Prostate gland (tissue), 2 donors: Measurements from ENCODE around the gene MRPS14. TPM values are rescaled to one million over a fixed set of nuclear protein-coding genes. Genes with fewer than 3 reads are reported as not detected.
A peak's percentile ranks its signal among the peaks of the same experiment; 100 is the strongest.

Experiments used
- DNase-seq: peaks from one replicate; pipeline ENCODE4 v3.0.0-alpha.2; 2019; ENCODE audit warnings: low spot score
- H3K27ac ChIP-seq, 2 donors: fragments of 200-600 bp; sonication (generic); 2 replicates each; pipeline ENCODE4 v1.5.1; 2017 to 2019
- H3K27me3 ChIP-seq: fragments of 200-600 bp; sonication (generic); replicated peaks from 2 replicates; pipeline ENCODE4 v1.5.1; 2019; ENCODE audit not compliant: insufficient read depth
- H3K36me3 ChIP-seq, 2 donors: fragments of 200-600 bp; sonication (generic); 1 replicate in 1 of 2; 2 replicates in 1 of 2; pipeline versions ENCODE4 v1.5.1 to v1.8.1; 2017 to 2019
- H3K4me1 ChIP-seq: fragments of 200-600 bp; sonication (generic); replicated peaks from 2 replicates; pipeline ENCODE4 v1.5.1; 2019
- H3K4me3 ChIP-seq, 2 donors: fragments of 200-600 bp; sonication (generic); 2 replicates each; pipeline ENCODE4 v1.5.1; 2017 to 2019
- H3K9me3 ChIP-seq: fragments of 200-600 bp; sonication (generic); 2 replicates; pipeline ENCODE4 v1.5.1; 2017
- CTCF ChIP-seq, 4 experiments: fragments of 200-600 bp in 2 of 4; fragments of 450-650 bp in 2 of 4; sonication (generic) in 2 of 4; IDR thresholded peaks; 1 replicate in 3 of 4; 2 replicates in 1 of 4; pipeline ENCODE4 v1.5.1; 2016 to 2019; ENCODE audit warnings: antibody characterized with exemption in 4 of 4, mild to moderate bottlenecking in 2 of 4, moderate library complexity in 2 of 4
- POLR2A ChIP-seq: fragments of 450-650 bp; IDR thresholded peaks from one replicate; pipeline ENCODE4 v1.6.1; 2016; ENCODE audit warnings: antibody characterized with exemption, mild to moderate bottlenecking
- POLR2AphosphoS5 ChIP-seq: sonication (generic); formaldehyde crosslinking; IDR thresholded peaks from one replicate; pipeline ENCODE4 v1.6.1; 2017; ENCODE audit warnings: antibody characterized with exemption
- WGBS: methylation state at CpG from one replicate; pipeline ENCODE4 v1.1.5; 2018; 5-methylcytosine and 5-hydroxymethylcytosine counted together
- intact Hi-C: fragments of 100-400 bp; cut with DNase I; formaldehyde crosslinking; loops from one replicate; pipeline ENCODE4 v1.14.2; 2022
- total RNA-seq, 2 donors: library from RNA; depleted of rRNA; stranded (reverse); fragments of >200 nt; gene quantifications; one replicate each; pipeline ENCODE4 v1.1.0, GENCODE V29; 2016

Gene MRPS14
- total RNA-seq, 2 donors from 2014 or later, result 25.6 to 32.1 TPM

- H3K27ac ChIP-seq, result peak overlapping the region in 1 of 2 donors; percentile 24
- H3K4me3 ChIP-seq, result no peak overlapping the region
- H3K4me1 ChIP-seq, result no peaks in the 10 kb centered on the region
- TF ChIP-seq CTCF (IDR thresholded peaks at IDR 0.05) (no peak), POLR2A (no peak), POLR2AphosphoS5 (no peak)
- no peak for DNase-seq
- no peaks in the 10 kb centered on the region for H3K36me3 ChIP-seq
- H3K9me3 ChIP-seq, result no peaks in the 10 kb centered on the region
- 30% methylated on average over 2 of the region's 2 CpGs for WGBS
- H3K27me3 ChIP-seq, result no peaks in the 10 kb centered on the region
- intact Hi-C loops, result no loop called here
Measured at GRCh38 chr1:174971902-174972301, 51.3 kb downstream of the MRPS14 start.

GRCh38 chr1:174971466-174971865 is 51.8 kb downstream of the MRPS14 start:
- intact Hi-C loops, result no loop called here
- Histone ChIP-seq H3K9me3 (no peaks in the 10 kb centered on the region), H3K27ac (no peak overlapping the region), H3K36me3 (no peaks in the 10 kb centered on the region), H3K27me3 (no peaks in the 10 kb centered on the region), H3K4me3 (no peak overlapping the region), H3K4me1 (no peaks in the 10 kb centered on the region)
- TF ChIP-seq POLR2A (no peak), CTCF (IDR thresholded peaks at IDR 0.05) (no peak), POLR2AphosphoS5 (no peak)
- DNase-seq, result no peak

GRCh38 chr1:174969977-174970376 is 53.2 kb downstream of the MRPS14 start:
- Histone ChIP-seq H3K4me1 (peaks cover 5% of the 10 kb centered on the region), H3K27ac (no peak overlapping the region), H3K36me3 (no peaks in the 10 kb centered on the region), H3K9me3 (no peaks in the 10 kb centered on the region), H3K27me3 (no peaks in the 10 kb centered on the region), H3K4me3 (no peak overlapping the region)
- TF ChIP-seq POLR2AphosphoS5 (no peak), POLR2A (no peak), CTCF (IDR thresholded peaks at IDR 0.05) (no peak)
- intact Hi-C loops, result no loop called here
- WGBS, result 97% methylated on average over 1 of the region's 1 CpG
- DNase-seq, result no peak

GRCh38 chr1:174968750-174969244 is 54.4 kb downstream of the MRPS14 start:
- peaks cover 5% of the 10 kb centered on the region for H3K4me1 ChIP-seq
- intact Hi-C loops, result no loop called here
- 72% methylated on average over 5 of the region's 5 CpGs for WGBS
- no peak overlapping the region for H3K4me3 ChIP-seq
- H3K36me3 ChIP-seq, result no peaks in the 10 kb centered on the region
- DNase-seq, result no peak
- no peak overlapping the region for H3K27ac ChIP-seq
- H3K27me3 ChIP-seq, result no peaks in the 10 kb centered on the region
- no peaks in the 10 kb centered on the region for H3K9me3 ChIP-seq
- no peak for TF ChIP-seq CTCF (IDR thresholded peaks at IDR 0.05)
- no peak for TF ChIP-seq POLR2AphosphoS5
- TF ChIP-seq POLR2A, result no peak

- H3K27ac ChIP-seq, result no peak overlapping the region
- WGBS, result 79% methylated on average over 4 of the region's 4 CpGs
- no peak for TF ChIP-seq POLR2AphosphoS5
- no peak for TF ChIP-seq POLR2A
- no peak for TF ChIP-seq CTCF (IDR thresholded peaks at IDR 0.05)
Measured at GRCh38 chr1:174967845-174968705, 55.1 kb downstream of the MRPS14 start.

More at GRCh38 chr1:174967845-174968705, 55.1 kb downstream of the MRPS14 start:
- no peaks in the 10 kb centered on the region for H3K9me3 ChIP-seq
- no peaks in the 10 kb centered on the region for H3K27me3 ChIP-seq
- DNase-seq, result no peak
- H3K4me1 ChIP-seq, result peaks cover 5% of the 10 kb centered on the region
- no peaks in the 10 kb centered on the region for H3K36me3 ChIP-seq
- intact Hi-C loops, result no loop called here
- no peak overlapping the region for H3K4me3 ChIP-seq
